IPS-15b (cell line): ENCODE data around the gene MMEL1.
"Not testable (repeated sequence)": the region's sequence is repeated elsewhere in the genome, so short reads cannot be mapped to it uniquely, and the experiment has no call there.

Experiments used
- H3K27me3 ChIP-seq: one replicate; pipeline ENCODE4 v1.6.1; 2013; ENCODE audit warnings: low read length; ENCODE audit not compliant: control insufficient read depth, insufficient read depth
- H3K36me3 ChIP-seq: one replicate; pipeline ENCODE4 v1.6.1; 2013; ENCODE audit warnings: low read length; ENCODE audit not compliant: control insufficient read depth, insufficient read depth
- H3K4me1 ChIP-seq: one replicate; pipeline ENCODE4 v1.6.1; 2013; ENCODE audit warnings: mild to moderate bottlenecking, low read length; ENCODE audit not compliant: control insufficient read depth, insufficient read depth
- H3K4me3 ChIP-seq: one replicate; pipeline ENCODE4 v1.5.1; 2013; ENCODE audit warnings: low read depth, low read length
- H3K9ac ChIP-seq: one replicate; pipeline ENCODE4 v1.6.1; 2013; ENCODE audit warnings: low read depth, mild to moderate bottlenecking, low read length
- H3K9me3 ChIP-seq: one replicate; pipeline ENCODE4 v1.6.1; 2013; ENCODE audit warnings: mild to moderate bottlenecking, low read length; ENCODE audit not compliant: control insufficient read depth, insufficient read depth

MMEL1 gene

GRCh38 chr1:2632051-2632430, 775 bp downstream of the MMEL1 start:
- Histone ChIP-seq H3K27me3 (peaks cover 33% of the 10 kb centered on the region), H3K9ac (no peak overlapping the region), H3K9me3 (peaks cover 3% of the 10 kb centered on the region), H3K36me3 (no peaks in the 10 kb centered on the region), H3K4me3 (no peak overlapping the region), H3K4me1 (peaks cover 4% of the 10 kb centered on the region)

- H3K4me3 ChIP-seq, result no peak overlapping the region
- H3K4me1 ChIP-seq, result peaks cover 4% of the 10 kb centered on the region
- H3K36me3 ChIP-seq, result no peaks in the 10 kb centered on the region
- peaks cover 37% of the 10 kb centered on the region for H3K27me3 ChIP-seq
- H3K9ac ChIP-seq, result no peak overlapping the region
- no peaks in the 10 kb centered on the region for H3K9me3 ChIP-seq
These were observed 1.4 kb downstream of the MMEL1 start for GRCh38 chr1:2631136-2632050.

GRCh38 chr1:2630498-2631135, 2.2 kb downstream of the MMEL1 start:
- no peaks in the 10 kb centered on the region for H3K36me3 ChIP-seq
- H3K27me3 ChIP-seq, result peaks cover 37% of the 10 kb centered on the region
- peaks cover 4% of the 10 kb centered on the region for H3K4me1 ChIP-seq
- no peaks in the 10 kb centered on the region for H3K9me3 ChIP-seq
- H3K4me3 ChIP-seq, result no peak overlapping the region
- no peak overlapping the region for H3K9ac ChIP-seq

DNA sequence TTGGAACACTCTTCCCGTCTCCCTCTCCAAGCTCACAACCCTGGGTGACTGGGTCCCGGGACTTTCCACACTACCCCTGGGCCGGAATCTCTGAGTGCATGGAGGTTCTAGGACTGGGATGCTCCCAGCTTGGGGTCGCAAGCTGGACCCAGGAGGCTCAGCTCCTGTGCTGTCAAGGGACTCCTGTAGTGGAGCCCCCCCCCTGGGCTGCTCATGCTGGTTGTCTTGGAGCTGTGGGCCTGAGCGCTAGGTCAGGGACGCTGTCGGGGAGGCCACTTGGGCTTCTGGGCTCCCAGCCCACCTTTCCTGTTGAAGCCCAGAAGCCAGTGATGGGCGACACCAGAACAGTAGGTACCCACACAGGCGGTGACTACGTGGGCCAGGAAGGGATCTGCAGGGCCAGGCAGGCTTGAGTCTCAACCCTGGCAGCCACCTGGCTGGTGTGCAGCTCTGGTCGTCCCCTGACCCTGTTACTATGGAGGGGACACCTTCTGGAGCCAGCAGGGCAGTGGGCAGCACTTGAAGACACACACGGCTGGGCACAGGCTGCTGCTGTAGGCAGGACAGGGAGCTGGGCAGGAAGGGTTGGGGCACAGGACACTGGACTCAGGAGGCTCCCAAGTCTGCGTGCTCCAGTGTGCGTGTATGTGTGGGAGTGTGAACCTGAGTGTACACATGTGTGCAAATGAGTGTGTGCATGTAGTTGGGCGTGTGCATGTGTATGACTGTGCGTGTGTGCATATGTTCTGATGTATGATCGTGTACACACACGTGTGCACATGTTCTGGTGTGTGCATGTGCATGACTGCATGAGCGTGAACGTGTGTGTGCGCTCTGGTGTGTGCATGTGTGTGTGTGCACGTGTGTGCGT, 3.0 kb downstream of the MMEL1 start:
- H3K4me3 ChIP-seq, result peak overlapping the region; percentile 37
- peaks cover 4% of the 10 kb centered on the region for H3K4me1 ChIP-seq
- H3K27me3 ChIP-seq, result peaks cover 37% of the 10 kb centered on the region

GRCh38 chr1:2628933-2629626, 3.7 kb downstream of the MMEL1 start:
- no peaks in the 10 kb centered on the region for H3K36me3 ChIP-seq
- no peak overlapping the region for H3K9ac ChIP-seq
- H3K9me3 ChIP-seq, result no peaks in the 10 kb centered on the region
- H3K4me1 ChIP-seq, result peaks cover 4% of the 10 kb centered on the region
- H3K4me3 ChIP-seq, result peak overlapping the region; percentile 52
- H3K27me3 ChIP-seq, result peaks cover 37% of the 10 kb centered on the region

More for the DNA sequence above, 3.0 kb downstream of the MMEL1 start:
- Histone ChIP-seq H3K9ac (no peak overlapping the region), H3K9me3 (no peaks in the 10 kb centered on the region), H3K36me3 (no peaks in the 10 kb centered on the region)

DNA sequence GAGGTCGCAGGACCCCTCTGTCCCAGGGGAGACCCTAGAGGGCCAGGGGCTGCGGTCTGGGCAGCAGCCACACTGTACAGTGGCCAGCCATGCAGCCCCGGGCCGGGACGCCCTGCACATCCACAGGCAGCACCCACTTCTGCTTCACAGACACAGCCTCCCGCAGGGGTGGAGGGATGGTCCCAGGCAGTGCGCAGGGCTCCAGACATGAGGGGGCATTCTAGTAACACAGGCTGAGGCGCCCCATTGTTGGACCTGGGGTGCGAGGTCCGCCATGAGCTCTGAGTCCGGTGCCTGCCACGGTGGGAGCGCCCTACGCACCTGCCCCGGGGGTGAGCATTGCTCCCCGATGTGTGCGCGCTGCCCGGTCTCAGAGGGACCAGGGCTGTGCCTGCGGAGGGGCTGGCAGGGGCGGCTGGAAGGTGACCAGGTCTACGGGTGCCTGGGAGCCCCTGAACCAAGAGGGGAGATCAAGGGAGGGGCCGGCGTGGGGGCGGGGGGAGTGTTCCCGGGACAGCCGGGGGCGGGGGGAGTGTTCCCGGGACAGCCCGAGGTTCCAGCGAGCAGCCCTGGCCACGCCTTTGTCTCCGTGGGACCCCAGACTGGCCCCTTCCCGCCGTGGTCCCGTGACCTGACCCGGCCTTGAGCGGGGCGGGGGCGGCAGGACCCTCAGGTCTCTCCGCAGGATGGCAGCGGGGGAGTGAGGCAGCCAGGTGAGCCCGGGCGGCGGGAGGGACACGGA, 4.5 kb downstream of the MMEL1 start:
- peaks cover 37% of the 10 kb centered on the region for H3K27me3 ChIP-seq

GRCh38 chr1:2627746-2628145, 5.1 kb downstream of the MMEL1 start:
- peaks cover 37% of the 10 kb centered on the region for H3K27me3 ChIP-seq
- no peak overlapping the region for H3K9ac ChIP-seq
- no peaks in the 10 kb centered on the region for H3K9me3 ChIP-seq
- peaks cover 4% of the 10 kb centered on the region for H3K4me1 ChIP-seq
- no peak overlapping the region for H3K4me3 ChIP-seq
- no peaks in the 10 kb centered on the region for H3K36me3 ChIP-seq

More for the DNA sequence above, 4.5 kb downstream of the MMEL1 start:
- peaks cover 4% of the 10 kb centered on the region for H3K4me1 ChIP-seq
- no peaks in the 10 kb centered on the region for H3K9me3 ChIP-seq
- no peak overlapping the region for H3K9ac ChIP-seq
- H3K36me3 ChIP-seq, result no peaks in the 10 kb centered on the region
- H3K4me3 ChIP-seq, result peak overlapping the region; percentile 52

- H3K9me3 ChIP-seq, H3K4me1 ChIP-seq, H3K4me3 ChIP-seq, H3K9ac ChIP-seq, H3K36me3 ChIP-seq: not testable (repeated sequence)
- H3K27me3 ChIP-seq, result peaks cover 35% of the 10 kb centered on the region
These were observed 7.1 kb downstream of the MMEL1 start for GRCh38 chr1:2625748-2626147.

GRCh38 chr1:2625311-2625710, 7.5 kb downstream of the MMEL1 start:
- Histone ChIP-seq H3K4me3 (no peak overlapping the region), H3K36me3 (no peaks in the 10 kb centered on the region), H3K9ac (no peak overlapping the region), H3K27me3 (peaks cover 30% of the 10 kb centered on the region), H3K9me3 (no peaks in the 10 kb centered on the region), H3K4me1 (no peaks in the 10 kb centered on the region)

GRCh38 chr1:2624735-2625300, 8.0 kb downstream of the MMEL1 start:
- Histone ChIP-seq H3K4me1 (no peaks in the 10 kb centered on the region), H3K9me3 (no peaks in the 10 kb centered on the region), H3K36me3 (no peaks in the 10 kb centered on the region), H3K4me3 (no peak overlapping the region), H3K27me3 (peaks cover 25% of the 10 kb centered on the region), H3K9ac (no peak overlapping the region)
